GM12891 (cell line): ENCODE results near the gene RHEBL1.

ENCODE experiments used
- PAX5 ChIP-seq: IDR thresholded peaks from 2 replicates; pipeline ENCODE4 v1.6.1; 2011; ENCODE audit warnings: low read length, moderate library complexity, mild to moderate bottlenecking; ENCODE audit not compliant: insufficient read depth, severe bottlenecking
- POLR2A ChIP-seq: IDR thresholded peaks from 2 replicates; pipeline ENCODE4 v1.6.1; 2011; ENCODE audit warnings: low read depth, low read length, control low read depth
- POLR2AphosphoS5 ChIP-seq: IDR thresholded peaks from 2 replicates; pipeline ENCODE4 v1.6.1; 2011; ENCODE audit warnings: low read depth, low read length, control low read depth
- POU2F2 ChIP-seq: IDR thresholded peaks from 2 replicates; pipeline ENCODE4 v1.6.1; 2011; ENCODE audit warnings: low read depth, mild to moderate bottlenecking, control low read depth, low read length, moderate library complexity
- SPI1 ChIP-seq: IDR thresholded peaks from 2 replicates; pipeline ENCODE4 v1.6.1; 2011; ENCODE audit warnings: low read depth, low read length, control low read depth
- TAF1 ChIP-seq: IDR thresholded peaks from 2 replicates; pipeline ENCODE4 v1.6.1; 2011; ENCODE audit warnings: low read depth, low read length, control low read depth

DNA sequence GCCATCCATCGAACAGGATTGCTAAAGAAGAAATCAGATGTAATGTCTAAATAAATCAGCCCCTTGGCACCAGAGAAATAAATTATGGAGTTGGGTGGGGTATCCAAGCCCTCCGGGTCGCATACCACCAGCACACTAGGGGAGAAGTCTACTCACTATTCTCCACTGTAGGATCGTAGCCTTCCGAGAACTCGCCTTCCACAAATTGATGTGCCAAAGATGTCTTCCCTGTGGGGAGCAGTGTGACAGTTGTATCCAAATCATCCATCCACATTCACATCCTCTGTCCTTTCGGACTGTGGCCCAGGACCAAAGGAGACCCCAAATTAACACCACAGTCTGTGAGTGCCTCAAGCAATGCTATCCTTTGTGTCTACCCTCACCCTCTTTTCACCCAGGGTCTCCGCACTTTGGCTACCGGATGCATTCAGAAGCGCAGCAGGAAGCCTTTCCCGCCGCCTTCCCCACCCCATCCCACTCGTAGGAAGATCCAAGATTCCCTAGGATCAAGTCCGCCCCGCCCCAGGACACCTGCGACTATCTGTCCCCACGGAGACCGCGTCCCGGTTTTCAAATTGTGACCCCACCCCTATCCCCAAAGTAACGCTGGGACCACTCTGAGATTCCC lies 786 bp downstream of the RHEBL1 start:
- TF ChIP-seq POLR2A: no peak
- no peak for TF ChIP-seq SPI1
- TF ChIP-seq TAF1: no peak
- no peak for TF ChIP-seq POLR2AphosphoS5
- TF ChIP-seq PAX5: no peak
- no peak for TF ChIP-seq POU2F2
